ENCODE data around the gene SMIM3.
"Not testable (repeated sequence)": the region's sequence is repeated elsewhere in the genome, so short reads cannot be mapped to it uniquely, and the experiment has no call there.

Gene SMIM3

GRCh38 chr5:150801117-150801927, 22.8 kb downstream of the SMIM3 start:
- DNase-seq: peak; percentile 38

GRCh38 chr5:150804388-150804787, 25.8 kb downstream of the SMIM3 start:
- DNase-seq: no peak

- no peak for DNase-seq
Measured at GRCh38 chr5:150809363-150809762, 30.8 kb downstream of the SMIM3 start.

- no peak for DNase-seq
Measured at GRCh38 chr5:150815010-150815409, 36.5 kb downstream of the SMIM3 start.

- no peak for DNase-seq
Measured at GRCh38 chr5:150816946-150817345, 38.4 kb downstream of the SMIM3 start.

GRCh38 chr5:150829744-150830143, 51.2 kb downstream of the SMIM3 start:
- DNase-seq: no peak

- not testable (repeated sequence) for DNase-seq
Measured at GRCh38 chr5:150831821-150832220, 53.3 kb downstream of the SMIM3 start.

- no peak for DNase-seq
Measured at GRCh38 chr5:150836064-150836463, 57.5 kb downstream of the SMIM3 start.

- DNase-seq: no peak
Measured at GRCh38 chr5:150836703-150837102, 58.1 kb downstream of the SMIM3 start.

GRCh38 chr5:150845185-150845859, 66.8 kb downstream of the SMIM3 start:
- DNase-seq: not testable (repeated sequence)

GRCh38 chr5:150846308-150846653, 67.7 kb downstream of the SMIM3 start, which contains the start of gene IRGM:
Gene IRGM (plus strand): TSS chr5:150846521. CDS start chr5:150848124, 1,603 bp downstream.
- DNase-seq: not testable (repeated sequence)

All from NCI-H2171 treated with DMSO at 0.1 percent for 48 hours (cell line).